AG08396 (cell line): ENCODE data around the gene SMTNL2.

ENCODE experiments used
- DNase-seq: peaks from one replicate; pipeline ENCODE4 v3.0.0; 2012; ENCODE audit warnings: low spot score, mixed read lengths

The SMTNL2 gene

DNA sequence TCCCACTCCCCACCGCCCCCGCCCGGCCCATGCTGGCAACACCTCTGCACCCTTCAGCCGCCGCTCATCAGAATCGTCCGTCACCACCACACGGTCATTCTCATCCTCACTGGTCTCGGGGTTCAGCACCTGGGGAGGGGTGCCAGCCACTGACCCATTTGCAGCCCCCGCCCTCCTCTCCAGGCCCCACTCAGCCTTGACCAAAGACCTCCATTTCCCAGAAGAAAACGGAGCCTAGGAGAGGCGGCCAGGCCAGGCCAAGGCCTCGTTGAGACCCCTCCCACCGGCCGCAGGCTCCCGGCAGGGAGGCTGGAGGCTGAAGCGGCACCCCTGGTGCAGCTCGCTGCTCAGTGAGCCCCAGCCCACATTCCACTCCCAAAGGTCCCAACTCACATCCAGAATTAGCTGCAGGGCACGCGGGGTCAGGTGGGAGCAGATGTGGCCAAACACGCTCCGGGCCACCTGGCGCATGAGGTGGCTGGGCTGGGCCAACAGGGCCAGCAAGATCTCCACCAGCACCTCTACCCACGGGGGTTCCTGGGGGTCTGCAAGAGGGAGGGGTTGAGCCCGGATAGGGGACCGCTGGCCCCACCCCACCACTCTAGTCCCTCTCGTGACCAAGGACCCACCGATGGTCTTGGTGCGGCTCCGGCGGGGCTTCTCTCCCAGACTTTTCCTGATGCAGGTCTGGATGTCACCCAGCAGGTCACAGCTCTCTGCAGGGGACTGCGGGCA is 38.9 kb upstream of the SMTNL2 start:
- DNase-seq, result no peak

- no peak for DNase-seq
Measured at GRCh38 chr17:4547118-4547906, 37.0 kb upstream of the SMTNL2 start.

DNA sequence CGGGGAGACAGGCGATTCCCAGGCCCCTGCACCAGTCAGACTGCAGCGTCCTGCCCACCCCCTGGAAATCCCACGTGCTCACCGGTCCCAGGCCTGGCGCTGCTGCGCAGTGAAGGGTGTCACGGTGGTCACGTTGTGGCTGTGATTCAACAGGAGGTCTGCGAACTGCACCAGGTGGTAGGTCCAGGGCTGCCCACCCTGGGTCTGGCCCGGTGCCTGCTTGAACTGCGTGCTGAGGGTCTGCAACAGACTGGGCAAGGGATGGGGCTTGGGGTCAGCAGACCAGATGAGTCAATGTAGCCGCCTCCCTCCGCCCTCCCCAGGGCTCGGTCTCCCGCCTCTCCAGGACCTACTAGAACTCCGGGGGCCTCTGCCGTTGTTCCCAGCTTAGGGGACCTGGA is 36.3 kb upstream of the SMTNL2 start:
- DNase-seq, result no peak

DNA sequence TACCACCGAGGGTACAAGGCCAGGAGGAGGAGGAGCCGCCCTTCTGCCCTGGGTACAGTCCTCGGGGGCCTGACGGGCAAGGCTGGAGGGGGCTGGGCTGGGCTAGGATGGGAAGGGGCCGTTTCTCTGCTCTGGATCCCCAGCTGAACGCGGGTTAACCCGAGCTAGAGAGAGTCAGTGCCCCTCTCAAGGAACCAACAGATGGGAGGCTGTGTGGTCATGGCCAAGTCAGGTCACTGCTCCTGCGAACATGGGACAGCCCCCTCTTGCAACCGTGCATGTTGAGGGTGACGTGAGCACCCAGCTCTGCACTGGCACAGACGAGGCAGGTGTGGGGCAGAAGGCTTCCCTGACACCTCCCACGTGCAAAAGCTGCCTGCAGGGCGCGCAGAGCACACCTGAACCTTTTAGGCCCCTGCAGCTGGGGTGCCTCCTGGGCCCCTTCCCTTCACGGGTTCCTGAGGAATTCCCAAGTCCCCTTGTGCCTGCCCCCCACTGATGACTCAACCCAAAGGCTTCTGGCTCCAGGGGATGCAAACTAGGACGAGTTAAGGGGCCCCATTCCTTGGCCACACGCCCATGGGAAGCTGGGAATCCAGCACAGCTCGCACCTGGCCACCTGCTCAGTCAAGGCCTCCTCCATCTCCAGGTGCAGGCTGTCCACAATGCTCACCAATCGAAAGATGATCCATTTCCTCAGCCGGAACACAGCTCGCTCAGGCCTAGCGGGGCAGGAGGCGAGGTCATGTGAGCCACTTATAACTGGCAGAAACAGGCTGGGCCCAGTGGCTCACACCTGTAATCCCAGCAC is 35.4 kb upstream of the SMTNL2 start:
- DNase-seq, result no peak

GRCh38 chr17:4549781-4550533 is 34.4 kb upstream of the SMTNL2 start:
- no peak for DNase-seq

- DNase-seq, result no peak
Measured at GRCh38 chr17:4550534-4551039, 33.7 kb upstream of the SMTNL2 start.

DNA sequence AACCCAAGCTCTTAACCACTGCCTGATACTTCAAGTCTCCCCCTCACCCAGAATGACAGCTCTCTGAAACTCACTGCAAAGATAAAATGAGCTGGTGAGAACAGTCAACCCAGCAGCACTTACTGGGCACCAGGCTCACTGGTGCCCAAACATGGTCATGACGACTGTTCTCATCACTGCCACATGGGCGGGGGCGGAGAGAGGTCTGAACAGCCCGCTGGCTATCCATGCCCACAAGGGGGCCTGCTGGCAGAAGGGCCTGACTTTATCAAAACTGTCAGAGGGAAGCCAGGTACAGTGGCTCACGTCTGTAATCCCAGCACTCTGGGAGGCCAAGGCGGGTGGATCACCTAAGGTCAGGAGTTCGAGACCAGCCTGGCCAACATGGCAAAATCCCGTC is 33.2 kb upstream of the SMTNL2 start:
- DNase-seq, result no peak

DNA sequence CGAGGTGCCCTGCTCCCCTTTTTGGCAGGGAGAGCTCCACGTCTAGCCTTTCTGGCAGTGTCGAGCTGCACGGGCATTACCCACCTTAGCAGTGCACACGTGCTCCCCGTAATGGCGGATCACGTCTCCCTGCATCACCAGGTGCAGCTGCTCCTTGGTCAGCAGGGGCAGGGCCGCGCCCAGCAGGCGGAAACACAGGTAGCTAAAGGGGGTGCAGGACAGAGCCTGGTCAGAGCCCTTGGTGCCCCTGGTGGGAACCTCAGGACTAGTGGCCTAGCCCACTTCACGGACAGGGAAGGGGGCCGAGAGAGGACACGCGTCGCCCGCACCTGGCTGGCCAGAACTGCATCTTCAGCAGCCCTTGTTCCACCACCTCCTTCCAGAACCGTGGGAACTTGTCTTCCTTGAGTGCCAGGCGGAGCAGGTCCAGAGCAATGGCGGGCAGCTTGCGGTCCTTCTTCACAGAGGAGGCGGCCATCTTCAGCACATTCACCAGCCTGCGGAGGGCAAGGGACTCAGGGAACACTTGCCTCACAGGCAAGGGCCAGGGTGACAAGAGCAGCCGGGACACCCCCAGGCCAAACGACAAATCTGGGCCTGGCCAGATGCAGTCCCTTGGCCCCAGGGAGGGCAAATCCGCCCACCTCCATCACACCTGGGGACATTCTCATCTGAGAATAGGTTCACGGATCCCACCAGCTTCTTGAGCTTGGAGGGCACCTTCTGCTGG is 32.4 kb upstream of the SMTNL2 start:
- DNase-seq, result no peak

DNA sequence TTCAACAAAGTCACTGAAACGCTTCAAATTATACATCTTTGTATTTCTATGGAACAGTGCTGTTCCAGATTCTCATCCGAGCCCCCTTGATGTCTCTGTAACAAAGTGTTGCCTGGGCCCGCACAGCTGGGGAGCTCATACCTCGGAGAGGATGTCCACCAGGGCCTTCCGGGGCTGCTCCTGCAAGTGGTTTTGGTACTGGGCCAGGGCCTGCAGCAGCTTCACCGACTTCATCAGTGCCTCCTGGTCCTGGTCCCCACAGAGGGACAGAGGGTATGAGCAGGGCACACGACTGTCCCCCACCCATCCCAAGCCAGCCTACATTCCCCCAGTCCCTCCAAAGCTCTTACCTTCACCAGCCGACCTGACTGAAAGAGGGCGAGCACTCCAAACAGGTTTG is 30.7 kb upstream of the SMTNL2 start:
- DNase-seq, result no peak

DNA sequence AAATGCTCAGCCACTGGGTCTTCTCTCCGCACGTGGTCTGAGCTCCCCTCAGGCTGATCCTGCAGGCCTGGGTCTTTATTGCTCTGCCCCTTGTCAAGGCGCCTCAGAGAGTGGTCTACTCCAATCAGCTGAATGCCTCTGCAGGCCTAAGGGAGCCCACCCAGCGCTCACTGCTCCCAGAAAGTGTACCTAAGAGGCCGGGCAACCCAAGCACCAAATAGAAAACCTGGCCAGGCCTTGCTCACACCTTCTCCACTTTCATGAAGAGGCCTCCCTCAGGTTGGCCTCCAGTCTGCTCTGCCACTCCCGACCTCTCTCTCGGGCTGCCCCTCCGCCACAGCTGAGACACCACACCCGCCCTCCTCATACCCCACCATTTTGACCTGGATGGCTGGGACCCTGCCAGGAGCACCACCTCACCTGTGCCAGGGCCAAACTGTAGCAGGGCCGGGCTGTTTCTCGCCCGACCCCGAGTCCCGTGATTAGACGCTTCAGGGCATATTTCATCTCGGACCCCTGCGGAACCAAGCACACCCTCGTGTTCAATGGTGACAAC is 29.8 kb upstream of the SMTNL2 start:
- no peak for DNase-seq

DNA sequence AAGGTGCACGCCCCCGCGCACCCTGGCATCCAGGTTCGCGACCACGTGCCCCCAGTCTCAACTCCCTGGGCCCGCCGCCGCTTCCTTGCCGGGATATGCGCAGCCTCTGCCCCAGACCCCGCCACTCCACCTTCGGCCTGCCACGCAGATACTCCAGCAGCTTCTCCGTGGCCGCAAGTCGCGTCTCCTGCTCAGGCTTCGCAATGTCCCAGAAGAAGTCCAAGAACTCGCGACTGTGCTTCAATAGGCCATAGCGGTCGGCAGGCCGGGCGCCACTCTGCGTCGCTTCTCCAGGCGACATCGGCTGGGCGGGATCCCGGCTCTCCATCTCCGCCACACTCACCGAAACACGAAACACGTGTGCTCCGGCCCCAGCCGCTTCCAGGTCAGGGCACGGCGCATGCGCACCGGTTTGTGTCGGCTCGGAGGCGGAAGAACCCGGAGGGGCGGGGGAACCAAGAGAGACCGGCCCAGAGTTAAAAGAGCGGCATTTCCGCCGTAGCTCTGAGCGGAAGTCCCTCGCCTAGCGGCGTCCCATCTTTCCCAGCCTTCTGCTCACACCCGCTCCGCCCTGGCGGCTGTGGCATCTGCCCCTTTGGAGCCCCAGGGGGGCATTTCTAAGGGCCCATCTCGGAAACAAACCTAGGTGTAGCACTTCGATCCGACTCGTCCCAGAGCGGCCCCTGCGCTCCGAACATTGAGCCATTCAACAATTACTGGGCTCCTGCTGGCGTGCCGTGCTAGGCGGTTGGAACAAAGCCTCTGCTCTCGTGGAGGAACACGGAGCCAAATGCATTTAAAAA is 29.1 kb upstream of the SMTNL2 start, which contains the start of gene MYBBP1A:
MYBBP1A (minus strand) TSS at position 388 of the 803 bp plus-strand sequence; CDS start at position 328, 60 bp downstream.
- peak; percentile 100 for DNase-seq

DNA sequence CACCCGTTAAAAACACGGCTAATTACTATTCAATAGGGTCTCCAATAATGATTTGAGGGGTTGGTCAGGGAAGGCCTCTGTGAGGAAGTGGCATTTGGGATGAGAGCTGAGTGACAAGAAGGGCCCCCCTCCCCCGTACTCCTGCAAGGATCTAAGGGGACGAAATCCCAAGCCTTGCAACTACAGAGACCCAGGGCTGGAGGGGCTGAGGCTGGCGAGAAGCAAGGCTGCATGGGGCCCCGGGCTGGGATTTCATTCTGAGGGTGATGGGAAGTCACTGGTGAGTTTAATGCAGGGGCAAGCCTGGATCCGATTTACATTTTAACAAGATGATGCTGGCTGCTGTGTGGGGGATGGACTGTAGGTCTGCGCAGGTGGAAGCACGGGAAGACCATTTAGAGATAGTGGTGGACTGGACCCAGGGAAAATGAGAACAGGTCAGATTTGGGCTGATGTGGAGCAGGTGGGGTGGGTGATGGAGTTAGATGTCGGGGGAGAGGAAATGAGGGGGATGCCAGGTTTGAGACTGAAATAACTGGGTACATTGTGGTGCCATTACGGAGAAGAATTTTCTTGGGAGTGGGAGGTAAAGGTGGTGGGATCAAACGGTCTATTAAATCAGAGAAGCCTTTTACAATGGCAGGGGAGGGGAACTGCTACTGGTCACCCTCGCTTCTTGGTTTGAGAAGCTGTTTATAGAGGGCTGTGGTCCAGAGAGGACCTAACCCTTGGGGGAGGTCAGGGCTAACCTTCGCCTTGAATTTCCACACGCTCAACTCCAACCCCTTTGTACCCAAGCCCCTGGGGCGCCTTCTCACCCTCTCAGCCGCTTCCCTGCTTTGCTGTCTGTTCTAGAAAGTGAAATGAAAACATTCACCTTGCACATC is 28.2 kb upstream of the SMTNL2 start:
- DNase-seq, result no peak

DNA sequence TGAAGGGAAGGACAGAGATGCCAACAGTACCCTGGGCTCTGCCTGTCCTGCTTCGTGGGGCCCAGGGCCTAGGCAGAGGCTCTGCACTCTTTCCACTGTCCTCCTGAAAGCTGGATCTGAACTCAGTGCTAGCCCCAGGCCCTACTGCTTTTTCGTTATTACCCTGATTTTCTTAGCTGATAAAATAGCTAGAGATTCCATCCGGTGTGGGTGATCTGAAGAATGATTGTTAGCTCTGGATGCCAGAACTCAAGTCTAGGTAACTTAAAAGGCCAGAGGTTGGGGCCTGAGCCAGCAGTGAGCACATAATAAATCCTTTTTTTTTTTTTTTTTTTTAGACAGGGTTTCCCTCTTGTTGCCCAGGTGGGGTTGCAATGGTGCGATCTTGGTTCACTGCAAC is 27.3 kb upstream of the SMTNL2 start:
- no peak for DNase-seq

DNA sequence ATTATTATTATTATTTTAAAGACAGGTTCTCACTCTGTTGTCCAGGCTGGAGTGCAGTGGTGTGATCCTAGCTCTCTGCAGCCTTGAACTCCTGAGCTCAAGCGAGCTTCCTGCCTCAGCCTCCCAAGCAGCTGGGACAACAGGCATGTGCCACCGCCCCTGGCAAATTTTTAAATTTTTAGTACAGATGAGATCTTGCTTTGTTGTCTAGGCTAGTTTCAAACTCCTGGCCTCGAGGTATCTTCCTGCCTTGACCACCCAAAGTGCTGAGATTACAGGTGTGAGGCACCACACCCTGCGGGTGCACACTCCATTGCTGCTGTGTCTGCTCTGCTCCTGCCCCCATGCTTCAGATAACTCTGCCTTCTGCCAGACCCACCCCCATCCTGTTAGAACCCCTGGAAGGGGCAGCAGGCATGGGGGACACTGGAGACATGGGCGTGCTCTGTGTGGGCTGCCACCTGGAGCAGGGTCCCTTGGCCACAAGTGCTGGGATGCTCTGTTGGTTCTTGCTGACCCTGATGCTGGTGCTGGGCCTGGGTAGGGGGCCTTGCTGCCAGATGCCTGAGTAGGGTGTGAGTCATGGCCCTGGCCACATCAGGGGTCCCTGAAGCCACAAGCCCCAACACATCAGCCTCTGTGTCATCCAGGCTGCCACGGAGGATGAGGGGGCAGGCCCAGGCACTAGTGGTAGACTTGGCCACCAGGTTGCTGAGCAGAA is 26.5 kb upstream of the SMTNL2 start:
- DNase-seq, result no peak

DNA sequence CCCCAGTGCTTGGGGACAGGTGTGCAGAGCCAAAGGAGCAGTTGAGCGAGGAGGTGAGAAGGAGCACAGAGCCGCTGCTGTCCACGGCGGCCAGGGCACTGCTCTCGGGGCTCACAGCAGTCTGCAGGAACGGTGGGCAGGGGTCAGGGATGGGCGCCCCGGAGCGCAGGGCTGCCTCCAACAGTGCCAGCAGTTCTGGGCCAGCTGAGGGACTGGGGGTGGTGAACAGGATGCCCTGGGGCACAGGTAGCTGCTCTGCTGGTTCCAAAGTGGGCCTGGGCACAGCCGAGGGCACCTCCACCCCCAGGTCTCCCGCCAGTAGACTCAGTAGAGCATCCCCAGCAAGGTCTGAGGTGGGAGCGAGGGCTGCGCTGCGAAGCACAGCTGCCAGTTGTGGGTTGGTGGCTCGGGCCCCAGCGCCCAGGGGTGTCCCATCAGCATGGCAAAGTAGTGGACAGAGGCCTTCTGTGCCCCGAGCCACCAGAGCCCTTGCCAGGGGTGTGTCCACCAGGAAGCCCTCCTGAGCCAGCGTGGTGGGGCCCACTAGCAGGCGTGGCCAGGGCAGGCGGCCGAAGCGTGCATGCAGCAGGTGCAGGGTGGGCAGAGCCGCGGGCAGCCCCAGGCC is 25.9 kb upstream of the SMTNL2 start:
- no peak for DNase-seq

- no peak for DNase-seq
Measured at GRCh38 chr17:4559139-4559791, 25.1 kb upstream of the SMTNL2 start.

DNA sequence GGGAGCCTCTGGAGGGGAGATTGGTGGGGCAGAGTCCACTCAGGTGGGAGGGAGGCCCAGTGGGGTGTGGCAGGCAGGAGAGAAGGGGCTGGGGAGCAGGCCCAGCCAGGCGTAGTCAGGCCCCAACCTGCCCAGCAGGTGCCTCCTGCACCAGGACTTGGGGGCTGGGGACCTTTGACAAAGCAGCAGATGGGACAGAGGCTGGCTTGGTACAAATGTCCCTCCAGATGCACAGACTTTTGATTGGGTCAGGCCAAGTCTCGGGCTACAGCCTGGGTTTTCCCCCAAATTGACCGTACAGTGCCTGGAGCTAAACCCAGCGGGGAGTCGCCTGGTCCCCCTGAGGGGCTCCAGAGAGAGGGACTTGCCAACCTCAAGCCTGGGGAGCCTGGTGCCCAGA is 24.4 kb upstream of the SMTNL2 start:
- no peak for DNase-seq
